IPS DF 6.9 (cell line): Measurements from ENCODE around the gene GFOD1.

Source experiments
- DNase-seq: peaks from one replicate; pipeline ENCODE4 v3.0.0-alpha.2; 2013; ENCODE audit warnings: low read depth, low spot score
- H3K27ac ChIP-seq: one replicate; pipeline ENCODE4 v1.5.1; 2013; ENCODE audit warnings: low read length, control low read depth
- H3K27me3 ChIP-seq: 2 replicates; pipeline ENCODE4 v1.6.1; 2013; ENCODE audit warnings: mild to moderate bottlenecking, low read length; ENCODE audit not compliant: control insufficient read depth, insufficient read depth
- H3K36me3 ChIP-seq: 2 replicates; pipeline ENCODE4 v1.6.1; 2013; ENCODE audit warnings: low read length; ENCODE audit not compliant: control insufficient read depth, insufficient read depth
- H3K4me1 ChIP-seq: 2 replicates; pipeline ENCODE4 v1.6.1; 2013; ENCODE audit warnings: low read length; ENCODE audit not compliant: control insufficient read depth, insufficient read depth
- H3K4me3 ChIP-seq: 2 replicates; pipeline ENCODE4 v1.5.1; 2013; ENCODE audit warnings: mild to moderate bottlenecking, low read length
- H3K9me3 ChIP-seq: 2 replicates; pipeline ENCODE4 v1.6.1; 2013; ENCODE audit warnings: low read length, inconsistent platforms; ENCODE audit not compliant: control insufficient read depth, insufficient read depth
- WGBS: extraction: QIAGEN DNeasy Blood & Tissue Kit; methylation state at CpG from one replicate; pipeline ENCODE4 v1.1.7; 2013; ENCODE audit warnings: mixed read lengths, missing lambda C conversion rate; ENCODE audit not compliant: insufficient read length, insufficient coverage; 5-methylcytosine and 5-hydroxymethylcytosine counted together

GFOD1 gene

DNA sequence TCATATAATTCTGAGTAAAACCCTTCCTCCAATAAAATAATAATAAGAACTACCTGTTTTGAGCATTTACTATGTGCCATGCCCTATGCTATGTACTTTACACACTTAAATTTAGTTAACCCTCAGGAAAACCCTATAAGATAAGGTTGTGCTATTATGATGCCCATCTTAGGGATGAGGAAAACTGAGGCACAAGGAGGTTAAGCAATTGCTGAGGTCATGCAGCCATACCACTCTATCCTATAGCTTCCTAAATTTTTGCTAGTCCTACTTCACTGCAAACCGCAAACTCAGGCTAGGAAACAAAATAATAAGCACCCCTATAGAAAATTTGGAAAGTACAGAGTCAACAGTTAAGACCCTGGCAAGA lies 38.9 kb upstream of the GFOD1 start:
- Histone ChIP-seq H3K36me3 (no peaks in the 10 kb centered on the region), H3K4me3 (no peak overlapping the region), H3K27me3 (no peaks in the 10 kb centered on the region), H3K4me1 (peaks cover 2% of the 10 kb centered on the region; the same call in 1 of the 2 replicates), H3K27ac (no peak overlapping the region), H3K9me3 (no peaks in the 10 kb centered on the region)
- WGBS: no CpG with 5 or more reads among the region's 1 CpG
- no peak for DNase-seq

DNA sequence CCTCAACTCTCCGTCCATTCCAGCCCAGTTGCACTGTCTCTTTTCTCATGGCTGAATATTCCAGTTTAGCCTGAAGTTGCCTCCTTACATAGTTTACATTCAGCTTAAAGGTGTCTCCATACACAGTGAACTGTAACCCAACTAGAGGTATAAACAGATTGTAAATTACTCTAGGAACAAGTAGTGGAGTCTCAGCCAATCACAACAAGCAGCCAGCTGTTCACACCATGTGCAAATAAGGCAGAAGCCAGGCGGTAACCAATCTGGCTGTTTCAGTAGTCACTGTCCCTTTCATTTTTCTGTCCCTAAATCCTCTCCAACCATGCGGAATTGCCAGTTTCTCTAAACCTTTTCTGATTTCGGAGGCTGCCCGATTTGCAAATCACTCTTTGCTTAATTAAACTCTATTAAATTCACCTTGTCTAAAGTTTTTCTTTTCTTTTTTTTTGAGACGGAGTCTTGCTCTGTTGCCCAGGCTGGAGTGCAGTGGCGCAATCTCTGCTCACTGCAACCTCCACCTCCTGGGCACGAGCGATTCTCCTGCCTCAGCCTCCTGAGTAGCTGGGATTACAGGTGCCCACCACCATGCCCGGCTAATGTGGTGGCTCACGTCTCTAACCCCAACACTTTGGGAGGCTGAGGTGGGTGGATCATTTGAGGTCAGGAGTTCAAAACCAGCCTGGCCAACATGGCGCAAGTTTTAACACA lies 37.6 kb upstream of the GFOD1 start:
- Histone ChIP-seq H3K36me3 (no peaks in the 10 kb centered on the region), H3K27me3 (no peaks in the 10 kb centered on the region), H3K27ac (no peak overlapping the region), H3K4me1 (peaks cover 2% of the 10 kb centered on the region; the same call in 1 of the 2 replicates), H3K9me3 (no peaks in the 10 kb centered on the region), H3K4me3 (no peak overlapping the region)
- no CpG with 5 or more reads among the region's 12 CpGs for WGBS
- DNase-seq: no peak

GRCh38 chr6:13523826-13524622 lies 36.6 kb upstream of the GFOD1 start:
- H3K4me1 ChIP-seq: peaks cover 2% of the 10 kb centered on the region; the same call in 1 of the 2 replicates
- DNase-seq: no peak
- no CpG with 5 or more reads among the region's 11 CpGs for WGBS
- no peak overlapping the region for H3K4me3 ChIP-seq
- no peak overlapping the region for H3K27ac ChIP-seq
- no peaks in the 10 kb centered on the region for H3K27me3 ChIP-seq
- H3K9me3 ChIP-seq: no peaks in the 10 kb centered on the region
- no peaks in the 10 kb centered on the region for H3K36me3 ChIP-seq

DNA sequence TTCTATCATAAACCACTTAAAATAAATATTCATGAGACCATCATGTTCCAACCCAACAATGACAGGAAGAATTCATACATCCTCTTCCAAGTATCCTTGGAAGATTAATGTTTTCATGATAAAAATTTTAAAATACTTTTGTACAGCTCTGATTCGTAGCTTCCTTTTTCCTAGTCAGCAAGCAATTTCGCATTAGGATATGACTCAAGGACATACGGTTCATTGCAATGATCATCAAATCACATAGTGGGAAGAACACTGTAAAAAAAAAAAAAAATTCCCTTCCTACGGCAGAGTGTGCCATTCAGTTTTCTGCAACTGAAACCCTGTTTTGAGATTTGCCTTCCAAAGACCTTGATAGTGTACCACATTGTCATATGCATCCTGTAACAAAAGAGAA lies 35.3 kb upstream of the GFOD1 start:
- no peaks in the 10 kb centered on the region for H3K9me3 ChIP-seq
- H3K36me3 ChIP-seq: no peaks in the 10 kb centered on the region
- no peak overlapping the region for H3K27ac ChIP-seq
- H3K4me1 ChIP-seq: no peaks in the 10 kb centered on the region
- H3K4me3 ChIP-seq: no peak overlapping the region
- DNase-seq: no peak
- H3K27me3 ChIP-seq: no peaks in the 10 kb centered on the region
- no CpG with 5 or more reads among the region's 4 CpGs for WGBS

GRCh38 chr6:13519839-13520238 lies 32.4 kb upstream of the GFOD1 start:
- no peaks in the 10 kb centered on the region for H3K4me1 ChIP-seq
- H3K36me3 ChIP-seq: no peaks in the 10 kb centered on the region
- DNase-seq: no peak
- no peaks in the 10 kb centered on the region; the same call in 1 of the 2 replicates for H3K27me3 ChIP-seq
- H3K9me3 ChIP-seq: no peaks in the 10 kb centered on the region
- H3K27ac ChIP-seq: no peak overlapping the region
- H3K4me3 ChIP-seq: no peak overlapping the region
- no CpG with 5 or more reads among the region's 4 CpGs for WGBS

DNA sequence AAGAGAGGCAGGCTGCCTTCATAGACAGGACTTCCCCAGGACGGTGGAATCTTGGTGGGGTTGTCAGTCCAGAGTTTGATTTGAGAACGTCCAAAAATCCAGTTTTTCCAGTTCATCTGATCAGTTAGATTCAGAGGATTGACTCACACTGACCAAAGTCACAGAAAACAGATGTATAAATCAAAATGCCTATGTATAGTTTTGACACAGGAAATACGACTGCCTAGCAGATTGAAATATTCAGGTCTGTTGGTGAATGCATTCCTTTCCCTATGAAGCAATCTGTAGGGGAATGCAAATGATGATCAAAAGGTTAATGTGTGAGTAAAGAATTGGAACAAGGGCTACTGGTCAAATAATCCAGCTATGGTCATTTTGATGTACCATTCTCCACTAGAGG lies 29.7 kb upstream of the GFOD1 start:
- DNase-seq: no peak
- Histone ChIP-seq H3K9me3 (no peaks in the 10 kb centered on the region), H3K27me3 (no peaks in the 10 kb centered on the region; the same call in 1 of the 2 replicates), H3K4me3 (no peak overlapping the region), H3K27ac (no peak overlapping the region), H3K4me1 (no peaks in the 10 kb centered on the region), H3K36me3 (no peaks in the 10 kb centered on the region)
- WGBS: no CpG with 5 or more reads among the region's 3 CpGs

DNA sequence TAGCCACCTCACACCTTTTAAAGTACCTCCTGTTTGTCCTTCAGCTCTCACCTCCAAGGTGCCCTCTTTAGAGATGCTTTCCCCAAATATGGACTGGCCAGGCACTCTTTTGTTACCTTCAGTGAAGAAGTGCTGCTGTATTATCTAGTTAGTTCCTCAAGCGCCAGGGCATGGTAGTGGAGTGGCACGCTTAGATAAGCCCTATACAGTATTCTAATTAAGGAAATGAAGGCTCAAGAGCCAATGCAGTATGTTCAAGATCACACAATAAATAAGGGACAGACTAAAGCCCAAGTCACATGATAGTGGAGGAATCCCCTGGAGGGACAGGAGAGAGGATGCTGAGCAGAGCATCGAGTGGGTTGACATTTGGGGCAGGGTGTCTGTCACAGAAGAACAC lies 28.5 kb upstream of the GFOD1 start:
- no CpG with 5 or more reads among the region's 3 CpGs for WGBS

DNA sequence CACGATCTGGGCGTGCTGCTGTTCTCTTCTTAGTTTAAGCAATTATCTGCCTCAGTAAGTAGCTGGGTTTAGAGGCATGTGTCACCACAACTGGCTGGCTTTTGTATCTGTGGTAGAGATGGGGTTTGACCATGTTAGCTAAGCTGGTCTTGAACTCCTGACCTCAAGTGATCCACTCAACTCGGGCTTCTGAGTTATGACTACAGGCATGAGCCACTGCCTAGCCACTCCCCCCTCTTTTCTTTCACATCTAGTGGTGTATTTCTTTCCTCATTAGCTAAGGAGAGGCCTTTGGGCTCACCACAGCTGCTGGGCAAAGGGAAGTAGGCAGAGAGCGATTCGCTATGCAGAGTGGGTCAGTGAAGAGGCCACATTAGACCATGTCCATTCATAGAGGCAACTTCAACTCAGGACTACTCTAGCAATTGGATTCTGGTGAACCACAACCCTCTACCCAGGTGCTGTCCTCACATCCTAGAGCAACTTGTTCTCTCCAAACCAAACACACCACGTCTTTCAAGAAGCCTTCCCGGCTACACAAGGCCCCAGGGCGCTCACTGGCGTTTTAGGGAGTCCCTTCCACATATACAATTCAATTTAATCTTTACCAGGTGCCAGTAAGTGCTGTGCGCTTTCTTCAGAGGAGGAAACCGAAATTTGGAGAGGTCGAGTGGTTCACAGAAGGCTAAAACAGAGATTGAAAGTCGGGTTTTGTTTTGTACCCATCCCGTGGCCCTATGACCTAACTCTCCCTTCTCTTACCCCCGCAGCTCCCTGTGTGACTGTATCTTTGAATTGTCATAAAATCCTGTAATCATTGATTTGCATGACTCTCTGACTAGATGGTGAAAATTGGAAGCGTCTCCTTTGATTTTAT lies 26.5 kb upstream of the GFOD1 start:
- Histone ChIP-seq H3K4me3 (no peak overlapping the region), H3K36me3 (no peaks in the 10 kb centered on the region)
- WGBS: no CpG with 5 or more reads among the region's 16 CpGs

More for the DNA sequence above, 28.5 kb upstream of the GFOD1 start:
- no peaks in the 10 kb centered on the region; the same call in 1 of the 2 replicates for H3K27me3 ChIP-seq
- H3K36me3 ChIP-seq: no peaks in the 10 kb centered on the region
- H3K9me3 ChIP-seq: no peaks in the 10 kb centered on the region
- no peak overlapping the region for H3K27ac ChIP-seq
- DNase-seq: no peak
- no peak overlapping the region for H3K4me3 ChIP-seq
- no peaks in the 10 kb centered on the region for H3K4me1 ChIP-seq

GRCh38 chr6:13512900-13513299 lies 25.5 kb upstream of the GFOD1 start:
- no peaks in the 10 kb centered on the region; the same call in 1 of the 2 replicates for H3K27me3 ChIP-seq
- 100% methylated on average over 4 of the region's 9 CpGs for WGBS
- no peak overlapping the region for H3K27ac ChIP-seq
- no peaks in the 10 kb centered on the region for H3K36me3 ChIP-seq
- H3K9me3 ChIP-seq: no peaks in the 10 kb centered on the region
- no peaks in the 10 kb centered on the region for H3K4me1 ChIP-seq
- H3K4me3 ChIP-seq: no peak overlapping the region
- no peak for DNase-seq

More for the DNA sequence above, 26.5 kb upstream of the GFOD1 start:
- Histone ChIP-seq H3K27me3 (no peaks in the 10 kb centered on the region; the same call in 1 of the 2 replicates), H3K27ac (no peak overlapping the region), H3K4me1 (no peaks in the 10 kb centered on the region), H3K9me3 (no peaks in the 10 kb centered on the region)
- no peak for DNase-seq
